IPS-NIHi7 (cell line): Measurements from ENCODE around the gene DERL3.

Experiments used
- DNase-seq: peaks from one replicate; pipeline ENCODE4 v3.0.0; 2012; ENCODE audit warnings: mixed read lengths; ENCODE audit errors: extremely low spot score

DERL3 gene

DNA sequence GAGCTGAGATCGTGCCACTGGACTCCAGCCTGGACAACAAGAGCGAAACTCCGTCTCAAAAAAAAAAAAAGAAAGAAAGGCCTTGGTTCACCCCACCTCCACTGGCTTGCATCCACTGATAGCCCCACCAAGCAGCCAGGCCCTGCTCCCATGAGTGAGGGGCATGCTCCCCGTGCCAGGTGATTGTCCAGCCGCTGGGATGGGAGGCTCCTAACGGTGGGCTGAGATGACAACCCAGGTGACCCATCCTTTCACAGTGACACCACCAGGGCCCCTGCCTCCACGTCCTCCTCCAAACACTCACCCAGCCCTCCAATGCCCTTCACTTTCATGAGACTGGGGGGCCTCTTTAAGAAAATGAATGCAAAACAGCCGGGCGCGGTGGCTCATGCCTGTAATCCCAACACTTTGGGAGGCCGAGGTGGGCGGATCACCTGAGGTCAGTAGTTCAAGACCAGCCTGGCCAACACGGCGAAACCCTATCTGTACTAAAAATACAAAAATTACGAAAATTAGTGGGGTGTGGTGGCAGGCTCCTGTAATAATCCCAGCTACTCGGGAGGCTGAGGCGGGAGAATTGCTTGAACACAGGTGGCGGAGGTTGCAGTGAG is 8.6 kb upstream of the DERL3 start:
- no peak for DNase-seq

- DNase-seq = no peak
Observed at GRCh38 chr22:23846081-23846469, 7.3 kb upstream of the DERL3 start.

GRCh38 chr22:23845265-23846080 is 6.7 kb upstream of the DERL3 start:
- no peak for DNase-seq

DNA sequence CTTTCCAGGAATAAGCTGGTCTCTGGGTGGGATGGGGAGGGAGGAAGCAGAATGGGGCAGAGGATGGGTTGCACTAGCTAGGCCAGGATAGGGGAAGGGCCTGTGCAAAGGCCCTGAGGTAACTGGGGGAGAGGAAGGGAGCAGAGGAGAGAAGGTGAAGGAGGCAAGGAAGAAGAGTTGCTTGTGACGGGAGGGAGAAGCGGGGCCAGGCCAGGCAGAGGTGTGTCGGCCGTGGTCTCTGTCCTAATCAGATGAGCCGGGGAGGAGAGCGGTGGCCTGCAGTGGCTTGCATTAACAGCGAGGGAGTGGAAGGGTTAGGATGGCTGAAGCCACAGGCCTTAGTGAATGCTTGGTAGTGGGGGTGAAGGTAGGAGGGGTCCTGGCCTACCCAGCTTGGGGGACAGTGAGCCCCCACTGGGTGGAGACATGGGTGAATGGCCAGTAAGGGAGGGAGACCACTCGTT is 6.0 kb upstream of the DERL3 start:
- DNase-seq = no peak

GRCh38 chr22:23842599-23842998 is 3.8 kb upstream of the DERL3 start:
- DNase-seq = no peak

DNA sequence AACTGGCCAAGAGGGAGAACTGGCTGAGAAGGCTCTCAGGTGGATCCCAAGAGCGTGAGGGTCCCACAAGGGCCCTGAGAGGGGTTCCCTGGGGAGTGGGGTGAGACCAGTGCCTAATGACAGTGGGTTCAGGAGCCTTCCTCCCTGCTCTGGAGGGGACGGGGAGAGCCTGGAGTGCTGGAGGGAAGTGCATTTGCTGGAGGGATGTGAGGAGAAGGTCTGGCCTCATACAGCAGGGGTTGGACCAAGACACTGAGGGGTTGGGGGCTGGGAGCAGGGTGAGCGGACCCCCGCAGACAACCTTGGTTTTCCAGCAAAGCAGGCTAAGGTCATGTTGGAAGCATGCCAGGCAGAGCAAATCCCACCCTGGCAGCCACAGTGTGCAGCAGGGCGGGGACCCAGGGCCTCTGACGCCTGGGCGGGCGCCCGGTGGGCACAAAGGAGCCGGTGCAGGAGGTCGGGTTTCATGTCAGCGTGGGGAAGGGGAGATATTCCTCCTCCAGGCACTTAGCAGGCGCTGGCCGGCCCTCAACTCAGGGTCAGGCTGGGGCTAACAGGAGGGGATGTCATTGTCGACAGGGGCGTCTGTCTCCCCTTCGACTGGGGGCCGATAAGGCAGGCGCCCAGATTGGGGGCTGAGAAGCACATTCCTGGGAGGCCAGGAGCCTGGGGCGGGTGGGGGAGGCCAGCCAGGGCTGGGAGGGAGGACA is 3.1 kb upstream of the DERL3 start:
- DNase-seq = no peak

- no peak for DNase-seq
Observed at GRCh38 chr22:23841292-23841691, 2.5 kb upstream of the DERL3 start.

- no peak for DNase-seq
Observed at GRCh38 chr22:23840026-23840425, 1.2 kb upstream of the DERL3 start.

DNA sequence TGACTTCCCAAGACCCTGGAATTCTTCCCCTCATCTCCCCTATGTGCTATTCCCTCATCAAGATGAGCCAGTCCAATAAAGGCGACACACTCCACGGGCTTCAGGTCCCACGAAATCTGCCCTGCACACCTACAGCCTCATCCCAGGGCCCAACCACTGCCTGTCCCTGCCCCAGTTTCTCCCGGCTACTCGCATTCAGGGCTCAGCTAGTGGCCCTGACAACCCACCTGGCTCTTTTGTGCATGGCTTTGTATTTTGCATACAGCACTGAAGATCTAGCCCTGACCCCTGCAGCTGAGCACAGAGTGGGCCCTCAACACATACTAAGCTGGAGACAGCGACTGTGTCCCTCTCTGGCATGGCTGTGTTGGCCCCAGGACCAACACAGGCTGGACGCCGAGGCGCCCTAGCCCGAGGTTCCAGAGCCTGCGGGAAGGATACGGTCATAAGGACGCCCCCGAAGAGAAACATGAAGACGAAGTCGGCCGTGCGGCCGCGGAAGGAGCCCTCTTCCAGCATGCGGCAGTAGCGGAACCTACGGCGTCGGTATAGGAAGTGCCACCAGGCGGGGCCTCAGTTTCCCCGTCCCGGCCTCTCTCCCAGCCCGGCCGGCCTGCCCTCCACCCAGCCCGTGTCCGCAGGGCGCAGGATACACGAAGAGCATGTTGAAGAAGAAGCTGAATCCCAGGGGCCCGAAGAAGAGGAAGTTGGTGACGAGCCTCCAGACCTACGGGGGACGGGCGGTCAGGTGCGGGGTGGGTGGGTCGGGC is 710 bp downstream of the DERL3 start:
- no peak for DNase-seq

DNA sequence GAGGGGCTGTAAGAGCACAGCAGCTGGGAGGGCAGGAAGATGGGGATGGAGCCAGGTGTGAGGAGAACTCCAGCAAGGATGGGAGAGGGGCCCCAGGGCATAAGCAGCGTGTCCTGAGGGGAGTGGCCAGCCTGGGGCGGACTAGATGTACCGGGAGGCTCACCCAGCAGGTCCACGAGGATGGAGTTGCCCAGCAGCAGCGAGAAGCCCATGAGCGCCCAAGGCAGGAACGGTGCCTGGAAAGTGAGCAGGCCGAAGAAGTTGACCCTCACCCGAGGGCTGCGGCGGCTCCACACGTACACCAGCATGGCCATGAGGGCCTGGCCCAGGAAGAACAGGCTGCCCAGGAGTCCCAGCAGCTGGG is 1.3 kb downstream of the DERL3 start:
- no peak for DNase-seq

GRCh38 chr22:23836692-23837495 is 1.9 kb downstream of the DERL3 start:
- no peak for DNase-seq

- DNase-seq = no peak
Observed at GRCh38 chr22:23836281-23836680, 2.5 kb downstream of the DERL3 start.

GRCh38 chr22:23835484-23836144 is 3.2 kb downstream of the DERL3 start:
- no peak for DNase-seq

DNA sequence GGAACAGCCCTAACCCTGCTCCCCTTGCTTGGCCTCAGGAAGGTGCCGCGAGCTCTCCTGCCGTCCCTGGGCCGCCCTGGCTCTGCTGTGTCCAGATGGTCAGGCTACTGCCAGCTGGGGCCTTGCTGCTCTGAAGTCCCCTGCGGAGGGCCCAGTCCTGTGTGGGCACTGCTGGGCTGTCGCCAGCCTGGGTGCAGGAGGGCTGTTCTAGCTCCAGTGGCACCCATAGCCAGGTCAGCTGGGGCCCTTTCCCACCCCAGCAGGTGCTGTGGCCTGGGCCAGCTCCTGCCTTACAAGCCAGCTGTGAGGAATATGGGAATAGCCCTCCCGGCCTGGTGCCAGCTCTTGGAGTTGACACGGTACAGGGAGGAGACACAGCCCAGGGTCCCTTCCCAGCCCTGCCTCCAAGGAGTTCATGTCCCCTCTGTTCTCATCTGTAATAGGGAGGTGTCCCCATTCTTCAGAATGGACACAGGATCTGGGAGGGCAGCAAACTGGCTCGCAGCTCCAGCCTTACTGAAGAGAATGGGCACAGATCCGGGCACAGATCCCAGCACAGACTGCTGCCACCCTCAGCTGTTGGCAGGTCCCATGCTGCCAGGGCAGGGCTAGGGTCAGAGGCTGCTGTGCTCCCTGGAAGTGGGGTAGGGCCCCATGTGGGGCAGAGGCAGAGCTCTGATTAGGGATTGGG is 3.9 kb downstream of the DERL3 start:
- no peak for DNase-seq

DNA sequence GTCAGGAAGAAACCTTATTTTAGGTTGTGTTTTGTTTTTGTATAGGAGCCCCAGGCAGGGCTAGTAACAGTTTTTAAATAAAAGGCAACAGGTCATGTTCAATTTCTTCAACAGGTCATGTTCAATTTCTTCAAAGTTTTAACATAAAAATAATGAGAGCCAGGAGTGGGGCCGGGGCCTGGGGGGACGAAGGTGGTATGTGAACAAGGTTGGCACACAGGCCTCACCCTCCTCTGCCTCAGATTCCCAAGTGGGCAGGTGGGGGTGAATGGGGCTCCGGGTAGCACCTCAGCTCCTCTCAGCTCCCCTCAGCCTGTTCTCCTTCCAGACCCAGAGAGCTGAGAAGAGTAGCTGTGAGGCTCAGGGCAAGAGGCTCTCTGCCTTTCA is 4.4 kb downstream of the DERL3 start:
- no peak for DNase-seq

DNA sequence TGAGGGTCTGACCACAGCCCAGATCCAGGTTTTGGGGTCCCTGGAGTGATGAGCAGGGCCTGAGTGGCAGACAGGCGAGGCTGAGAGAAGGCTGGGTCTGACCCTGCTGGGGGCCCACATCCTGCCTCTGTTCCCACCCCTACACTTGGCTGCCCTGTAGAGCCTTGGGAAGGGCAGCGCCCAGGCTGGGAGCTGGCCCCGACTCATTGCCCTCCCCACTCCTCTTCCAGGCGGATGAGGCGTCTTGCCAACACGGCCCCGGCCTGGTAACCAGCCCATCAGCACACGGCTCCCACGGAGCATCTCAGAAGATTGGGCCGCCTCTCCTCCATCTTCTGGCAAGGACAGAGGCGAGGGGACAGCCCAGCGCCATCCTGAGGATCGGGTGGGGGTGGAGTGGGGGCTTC is 4.9 kb downstream of the DERL3 start:
- DNase-seq = no peak

GRCh38 chr22:23833017-23833751 is 5.6 kb downstream of the DERL3 start:
- DNase-seq = no peak

- no peak for DNase-seq
Observed at GRCh38 chr22:23832226-23833016, 6.4 kb downstream of the DERL3 start.

DNA sequence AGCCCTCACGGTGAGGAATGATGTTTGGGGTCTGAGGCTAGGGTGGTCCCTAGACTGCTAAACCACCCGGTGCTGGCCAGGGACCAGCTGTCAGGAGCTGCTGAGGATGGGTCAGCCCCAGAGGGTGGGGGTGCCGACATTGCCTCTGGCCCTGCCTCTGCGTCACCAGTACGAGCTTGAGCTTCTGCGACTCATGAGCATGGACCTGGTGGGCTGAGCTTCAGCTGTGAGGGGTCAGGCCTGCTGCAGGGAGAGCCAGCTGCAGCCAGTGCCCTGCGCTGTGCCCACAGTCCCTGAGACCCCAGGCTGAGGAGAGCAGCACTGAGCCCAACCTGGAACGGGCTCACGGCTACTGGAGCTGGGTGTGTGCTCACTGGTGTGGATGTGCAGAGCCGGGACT is 7.0 kb downstream of the DERL3 start:
- no peak for DNase-seq
